GM12874 (cell line): ENCODE measurements around the gene PSAT1.

Source experiments
- TF ChIP-seq, protein P1 (sequence below): IDR thresholded peaks from 2 replicates; pipeline ENCODE4 v1.5.1; 2011; ENCODE audit warnings: low read depth, mild to moderate bottlenecking, control low read depth, low read length, moderate library complexity; ENCODE audit not compliant: insufficient read depth

PSAT1 gene

DNA sequence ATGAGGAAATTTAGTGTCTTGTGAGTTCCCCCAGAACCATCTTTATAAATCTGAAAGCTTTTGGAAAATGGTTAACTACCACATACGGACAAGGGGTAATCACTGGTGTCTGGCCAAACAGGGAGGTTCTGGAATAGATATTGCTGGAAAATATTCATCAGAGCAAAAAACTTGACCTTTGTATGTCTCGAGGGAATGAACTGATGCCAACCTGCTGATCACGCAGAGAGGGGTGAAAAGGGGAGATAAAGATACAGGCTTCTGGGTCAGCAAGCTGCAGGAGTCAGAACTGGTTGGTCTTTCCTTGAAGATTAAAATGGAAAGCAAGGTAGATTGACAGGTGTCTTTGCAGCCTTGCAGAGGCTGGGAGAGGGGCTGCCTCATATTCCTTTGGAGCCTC lies 35.5 kb downstream of the PSAT1 start:
- TF ChIP-seq, protein P1, sequence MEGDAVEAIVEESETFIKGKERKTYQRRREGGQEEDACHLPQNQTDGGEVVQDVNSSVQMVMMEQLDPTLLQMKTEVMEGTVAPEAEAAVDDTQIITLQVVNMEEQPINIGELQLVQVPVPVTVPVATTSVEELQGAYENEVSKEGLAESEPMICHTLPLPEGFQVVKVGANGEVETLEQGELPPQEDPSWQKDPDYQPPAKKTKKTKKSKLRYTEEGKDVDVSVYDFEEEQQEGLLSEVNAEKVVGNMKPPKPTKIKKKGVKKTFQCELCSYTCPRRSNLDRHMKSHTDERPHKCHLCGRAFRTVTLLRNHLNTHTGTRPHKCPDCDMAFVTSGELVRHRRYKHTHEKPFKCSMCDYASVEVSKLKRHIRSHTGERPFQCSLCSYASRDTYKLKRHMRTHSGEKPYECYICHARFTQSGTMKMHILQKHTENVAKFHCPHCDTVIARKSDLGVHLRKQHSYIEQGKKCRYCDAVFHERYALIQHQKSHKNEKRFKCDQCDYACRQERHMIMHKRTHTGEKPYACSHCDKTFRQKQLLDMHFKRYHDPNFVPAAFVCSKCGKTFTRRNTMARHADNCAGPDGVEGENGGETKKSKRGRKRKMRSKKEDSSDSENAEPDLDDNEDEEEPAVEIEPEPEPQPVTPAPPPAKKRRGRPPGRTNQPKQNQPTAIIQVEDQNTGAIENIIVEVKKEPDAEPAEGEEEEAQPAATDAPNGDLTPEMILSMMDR: no peak

DNA sequence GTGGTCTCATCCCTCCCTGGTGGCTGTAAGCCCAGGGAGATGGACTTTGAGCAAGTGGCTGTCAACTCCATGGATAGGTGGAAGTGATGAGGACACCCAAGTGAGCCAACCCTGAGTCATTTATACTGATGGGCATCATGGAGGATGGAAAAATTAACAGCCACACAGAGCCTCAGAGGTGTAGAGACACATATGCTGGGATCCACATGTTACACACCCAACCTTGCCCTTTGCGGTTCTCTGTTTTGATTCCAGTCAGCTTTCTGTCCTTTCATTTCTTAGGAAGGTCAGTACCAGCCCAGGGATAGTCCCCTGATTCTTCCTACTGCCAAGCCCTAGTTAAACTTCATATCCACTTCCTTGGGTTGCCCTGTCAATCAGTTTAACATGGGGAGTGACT lies 51.9 kb downstream of the PSAT1 start:
- TF ChIP-seq, protein P1: no peak

DNA sequence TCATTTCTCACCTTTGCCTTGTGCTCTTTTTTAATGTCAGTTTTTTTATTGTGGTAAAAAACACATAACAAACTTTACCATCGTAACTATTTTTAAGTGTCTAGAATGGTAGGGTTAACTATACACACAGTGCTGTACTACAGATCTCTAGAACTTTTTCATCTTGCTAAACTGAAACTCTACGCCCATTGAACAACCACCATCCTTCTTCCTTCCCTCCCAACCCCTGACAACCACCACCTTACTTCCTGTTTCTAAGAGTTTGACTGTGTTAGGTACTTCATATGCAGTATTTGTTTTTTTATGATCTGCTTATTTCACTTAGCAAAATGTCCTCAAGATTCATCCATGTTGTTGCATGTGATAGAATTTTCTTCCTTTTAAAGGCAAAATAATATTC lies 54.9 kb downstream of the PSAT1 start:
- TF ChIP-seq, protein P1: no peak

DNA sequence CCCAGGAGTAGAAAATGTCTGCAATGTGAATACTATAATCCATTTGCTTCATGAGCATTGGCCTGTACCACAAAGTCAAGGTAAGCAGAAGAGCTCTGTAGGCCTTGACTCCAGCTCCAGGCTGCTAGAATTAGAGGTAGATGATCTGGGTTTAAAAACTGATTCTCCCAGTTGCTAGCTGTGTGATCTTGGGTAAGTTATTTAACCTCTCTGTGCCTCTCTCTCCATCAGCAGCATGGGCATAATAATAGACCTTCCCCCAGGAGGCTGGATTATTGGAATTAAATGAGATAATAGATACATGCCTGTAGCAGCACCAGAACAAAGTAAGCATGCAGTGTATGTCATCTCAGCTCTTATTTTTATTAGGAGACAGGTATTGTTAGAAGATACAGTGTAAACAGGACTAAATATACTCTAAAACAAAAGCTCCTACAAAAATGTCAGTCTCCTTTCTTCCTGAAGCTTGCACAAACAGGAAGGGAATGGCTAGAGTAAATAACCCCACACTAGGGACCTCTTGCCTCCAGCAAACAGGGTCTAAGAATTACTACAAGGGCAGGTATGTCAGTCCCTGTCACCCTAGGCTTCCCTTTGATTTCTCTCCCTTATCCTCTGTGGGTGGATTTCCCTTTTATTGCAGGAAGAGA lies 57.5 kb downstream of the PSAT1 start:
- TF ChIP-seq, protein P1: no peak

DNA sequence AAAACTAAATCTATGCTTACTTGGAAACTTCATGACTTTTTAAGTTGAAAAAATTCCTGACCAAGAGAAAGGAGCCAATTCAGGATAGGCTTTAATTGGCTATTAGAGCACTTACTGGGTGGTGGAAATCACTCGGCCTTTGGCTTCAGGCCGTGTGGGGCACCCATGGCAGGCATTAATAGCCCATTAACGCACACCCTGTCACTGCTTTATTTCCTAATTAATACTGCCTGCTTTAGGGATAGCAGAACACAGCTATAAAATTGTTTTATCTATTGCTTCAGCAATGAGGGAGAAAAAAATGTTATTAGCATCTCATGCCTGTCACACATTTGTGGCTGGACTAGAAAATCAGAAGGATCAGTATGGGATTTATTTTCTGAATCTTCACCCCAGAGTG lies 58.1 kb downstream of the PSAT1 start:
- TF ChIP-seq, protein P1: no peak

DNA sequence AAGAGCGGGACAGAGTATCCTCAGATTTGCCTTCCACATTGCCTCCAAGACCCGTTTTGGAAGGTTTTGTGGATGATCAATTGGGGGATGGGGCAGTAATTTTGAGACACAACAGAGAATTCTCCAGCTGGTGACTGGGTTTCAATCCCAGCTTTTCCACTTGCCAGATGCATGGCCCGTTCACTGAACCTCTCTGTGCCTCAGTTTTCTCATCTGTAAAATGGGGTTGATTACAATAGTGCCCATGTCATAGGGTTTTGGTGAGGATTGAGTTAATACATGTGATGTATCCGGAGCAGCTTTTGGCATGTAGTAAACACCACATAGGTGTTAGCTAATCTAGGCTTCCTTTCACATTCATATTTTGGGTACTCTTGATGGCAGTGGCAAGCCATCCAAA lies 59.7 kb downstream of the PSAT1 start:
- TF ChIP-seq, protein P1: no peak

DNA sequence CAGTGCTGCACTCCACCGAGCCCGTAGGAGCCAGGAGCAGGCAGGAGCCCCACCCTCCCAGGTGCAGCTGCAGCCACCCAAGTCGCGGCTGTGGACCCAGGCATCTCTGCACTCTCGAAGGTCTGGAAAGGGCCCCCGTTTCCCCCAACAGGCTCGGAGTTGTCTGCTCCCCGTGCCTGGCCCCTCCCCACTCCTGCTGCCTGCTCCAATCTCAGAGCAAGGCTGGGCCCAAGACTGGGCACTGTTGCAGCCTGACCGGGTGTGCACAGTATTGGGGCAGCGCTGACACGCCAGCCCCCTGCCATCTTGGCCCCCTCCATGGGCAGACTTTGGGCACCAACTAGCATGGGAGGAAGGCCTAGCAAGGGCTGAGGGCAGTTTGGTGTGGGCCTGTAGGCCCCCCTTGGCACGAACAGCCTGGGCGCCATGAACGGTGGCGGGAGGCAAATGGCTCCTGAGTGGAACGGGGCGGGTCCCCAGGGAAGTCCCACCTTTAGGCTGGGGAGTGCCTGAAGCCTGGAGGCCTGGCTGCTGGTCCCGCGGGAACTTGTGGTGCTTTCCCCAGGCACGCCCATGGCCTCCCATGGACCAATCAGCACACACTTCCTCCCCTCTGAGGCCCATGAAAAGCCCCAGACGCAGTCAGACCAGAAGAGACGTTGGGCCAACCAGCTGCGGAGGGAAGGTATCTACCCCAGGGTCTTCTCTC lies 60.4 kb downstream of the PSAT1 start:
- TF ChIP-seq, protein P1: no peak
